Transverse colon (tissue), 4 donors: ENCODE results near the gene LPIN3. TPM values are rescaled to one million over a fixed set of nuclear protein-coding genes. Genes with fewer than 3 reads are reported as not detected.

Source experiments
- DNase-seq: peaks from one replicate; pipeline ENCODE4 v3.0.0-alpha.2; 2019
- H3K27ac ChIP-seq, 4 donors: fragments of 200-600 bp; sonication (generic); 2 replicates each; pipeline ENCODE4 v1.5.1; 2016 to 2018; ENCODE audit warnings: inconsistent platforms in 4 of 4
- H3K27me3 ChIP-seq: fragments of 200-600 bp; sonication (generic); 2 replicates; pipeline ENCODE4 v1.5.1; 2017; ENCODE audit warnings: inconsistent platforms
- H3K36me3 ChIP-seq, 4 donors: fragments of 200-600 bp; sonication (generic); 2 replicates each; pipeline ENCODE4 v1.5.1; 2017 to 2019; ENCODE audit warnings: inconsistent platforms in 4 of 4
- H3K4me1 ChIP-seq, 4 donors: fragments of 200-600 bp; sonication (generic); 2 replicates each; pipeline ENCODE4 v1.5.1; 2017 to 2020; ENCODE audit warnings: inconsistent platforms in 4 of 4
- H3K4me3 ChIP-seq, 4 donors: fragments of 200-600 bp; sonication (generic); 1 replicate in 1 of 4; 2 replicates in 3 of 4; pipeline versions ENCODE4 v1.5.1 to v1.6.1; 2017 to 2019; ENCODE audit warnings: inconsistent platforms in 4 of 4
- H3K9me3 ChIP-seq, 2 donors: fragments of 200-600 bp; sonication (generic); 2 replicates each; pipeline ENCODE4 v1.5.1; 2017 to 2019; ENCODE audit warnings: inconsistent platforms in 2 of 2
- CTCF ChIP-seq, 5 experiments: fragments of 200-600 bp in 3 of 5; fragments of 450-650 bp in 2 of 5; sonication (generic) in 3 of 5; IDR thresholded peaks; 1 replicate in 2 of 5; 2 replicates in 3 of 5; pipeline ENCODE4 v1.5.1; 2016 to 2017; ENCODE audit warnings: antibody characterized with exemption in 5 of 5, inconsistent platforms in 3 of 5, mild to moderate bottlenecking in 2 of 5, moderate library complexity in 1 of 5
- EP300 ChIP-seq: sonication (generic); formaldehyde crosslinking; IDR thresholded peaks from one replicate; pipeline ENCODE4 v1.6.1; 2017; ENCODE audit warnings: antibody characterized with exemption, low read depth
- POLR2A ChIP-seq: fragments of 450-650 bp; IDR thresholded peaks from one replicate; pipeline ENCODE4 v1.6.1; 2016; ENCODE audit warnings: antibody characterized with exemption, mild to moderate bottlenecking, moderate library complexity
- POLR2AphosphoS5 ChIP-seq, 3 donors: sonication (generic); formaldehyde crosslinking; IDR thresholded peaks; one replicate each; pipeline ENCODE4 v1.6.1; 2016; ENCODE audit warnings: antibody characterized with exemption in 3 of 3
- WGBS, 2 donors: methylation state at CpG; one replicate each; pipeline ENCODE4 v1.1.5; 2018; ENCODE audit warnings: low coverage in 1 of 2; 5-methylcytosine and 5-hydroxymethylcytosine counted together
- in situ Hi-C, 4 donors: fragments of 200-750 bp; cut with MboI; loops; one replicate each; pipeline versions ENCODE4 v1.15.0 to v1.15.1; 2017; ENCODE audit warnings: low sequenced_read_pairs in 3 of 4, low pct_ligation_motif_present in 1 of 4, low pct_unique_long_range_greater_than_20kb in 1 of 4
- intact Hi-C: fragments of 100-400 bp; cut with DNase I; formaldehyde crosslinking; loops from one replicate; pipeline ENCODE4 v1.15.1; 2023; ENCODE audit warnings: low total_unique reads
- total RNA-seq, 4 donors: library from RNA; depleted of rRNA; stranded (reverse); fragments of >200 nt; gene quantifications; one replicate each; pipeline ENCODE4 v1.1.0, GENCODE V29; 2016

The LPIN3 gene
- total RNA-seq, 4 donors from 2014 or later: 96.9 to 263 (median 134) TPM

- Histone ChIP-seq H3K4me3 (no peak overlapping the region), H3K36me3 (peaks cover 0 to 7% (median 6%) of the 10 kb centered on the region in 4 donors), H3K27me3 (no peaks in the 10 kb centered on the region), H3K4me1 (peaks cover 3 to 4% (median 4%) of the 10 kb centered on the region in 4 donors), H3K9me3 (no peaks in the 10 kb centered on the region), H3K27ac (no peak overlapping the region)
- DNase-seq: no peak
- 86% methylated on average over 12 of the region's 13 CpGs; no CpG with 5 or more reads in 1 of the 2 donors for WGBS, 2 donors
- in situ Hi-C loops (loop anchor here in 2 of 4 donors (25.0 kb wide), 2 partner anchors 360 to 385 kb away; no protein-coding TSS in a partner anchor), intact Hi-C loops (loop anchor here (5.0 kb wide), 1 partner anchor 75 kb away; no protein-coding TSS in a partner anchor)
- TF ChIP-seq CTCF (IDR thresholded peaks at IDR 0.05): no peak
- TF ChIP-seq POLR2A: no peak
- no peak for TF ChIP-seq POLR2AphosphoS5 (IDR thresholded peaks at IDR 0.05)
- no peak for TF ChIP-seq EP300
These were observed 7.2 kb downstream of the LPIN3 start for GRCh38 chr20:41347523-41348429.

- no peaks in the 10 kb centered on the region for H3K4me1 ChIP-seq
- H3K9me3 ChIP-seq: no peaks in the 10 kb centered on the region
- in situ Hi-C loops (loop anchor here in 2 of 4 donors (25.0 kb wide), 2 partner anchors 361 to 386 kb away; no protein-coding TSS in a partner anchor), intact Hi-C loops (loop anchor here (5.0 kb wide), 1 partner anchor 74 kb away; no protein-coding TSS in a partner anchor)
- no peak for DNase-seq
- H3K4me3 ChIP-seq: no peak overlapping the region
- WGBS, 2 donors: 89 to 90% methylated on average over 2 to 12 of the region's 13 CpGs
- H3K27ac ChIP-seq: no peak overlapping the region
- no peak for TF ChIP-seq POLR2A
- TF ChIP-seq CTCF (IDR thresholded peaks at IDR 0.05): no peak
- TF ChIP-seq EP300: no peak
- no peak for TF ChIP-seq POLR2AphosphoS5 (IDR thresholded peaks at IDR 0.05)
- H3K36me3 ChIP-seq: peaks cover 0 to 7% (median 6%) of the 10 kb centered on the region in 4 donors
- no peaks in the 10 kb centered on the region for H3K27me3 ChIP-seq
These were observed 8.0 kb downstream of the LPIN3 start for GRCh38 chr20:41348430-41349172.

DNA sequence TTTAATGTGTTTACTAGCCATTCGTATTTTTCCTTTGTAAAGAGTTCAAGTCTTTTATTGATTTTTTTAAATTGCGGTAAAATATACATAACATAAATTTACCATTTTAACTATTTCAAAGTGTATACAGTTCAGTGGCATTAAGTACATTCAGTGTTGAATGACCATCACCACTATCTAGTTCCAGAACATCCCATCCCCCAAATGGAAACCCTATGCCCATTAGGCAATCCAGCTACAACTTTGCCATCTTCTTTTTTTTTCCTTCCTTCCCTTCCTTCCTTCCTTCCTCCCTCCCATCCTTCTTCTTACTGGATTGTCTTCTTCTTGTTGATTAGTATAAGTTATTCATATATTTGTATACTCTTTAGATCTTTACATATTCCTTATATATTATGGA, 8.6 kb downstream of the LPIN3 start:
- intact Hi-C loops: loop anchor here (5.0 kb wide), 1 partner anchor 73 kb away; no protein-coding TSS in a partner anchor
- WGBS, 2 donors: 69 to 73% methylated on average over 2 of the region's 2 CpGs
- no peak overlapping the region for H3K27ac ChIP-seq
- in situ Hi-C loops: loop anchor here in 2 of 4 donors (25.0 kb wide), 2 partner anchors 362 to 387 kb away; no protein-coding TSS in a partner anchor
- H3K9me3 ChIP-seq: no peaks in the 10 kb centered on the region
- H3K4me1 ChIP-seq: no peaks in the 10 kb centered on the region
- no peak overlapping the region for H3K4me3 ChIP-seq
- no peaks in the 10 kb centered on the region for H3K27me3 ChIP-seq
- TF ChIP-seq POLR2AphosphoS5 (IDR thresholded peaks at IDR 0.05) (no peak), POLR2A (no peak), CTCF (IDR thresholded peaks at IDR 0.05) (no peak), EP300 (no peak)
- peaks cover 0 to 7% (median 6%) of the 10 kb centered on the region in 4 donors for H3K36me3 ChIP-seq
- DNase-seq: no peak
